NCI-H2107 treated with DMSO at 0.1 percent for 48 hours (cell line): ENCODE results near the gene BCR.

Source experiments
- DNase-seq: peaks from one replicate; lab custom pipeline; 2025; ENCODE audit not compliant: unreplicated experiment; lab: John Stamatoyannopoulos, UW

BCR gene

GRCh38 chr22:23175817-23176644, 4.3 kb upstream of the BCR start:
- no peak for DNase-seq

- DNase-seq, result no peak
These were observed 3.7 kb upstream of the BCR start for GRCh38 chr22:23176645-23177027.

GRCh38 chr22:23177197-23177596, 3.1 kb upstream of the BCR start:
- DNase-seq, result no peak

- DNase-seq, result peak; percentile 22
These were observed 1.6 kb upstream of the BCR start for GRCh38 chr22:23178512-23179254.

- peak; percentile 36 for DNase-seq
These were observed 669 bp upstream of the BCR start for GRCh38 chr22:23179381-23180299.

GRCh38 chr22:23180893-23181720, 798 bp downstream of the BCR start:
- DNase-seq, result no peak

GRCh38 chr22:23181721-23182308, 1.5 kb downstream of the BCR start:
- no peak for DNase-seq

- peak; percentile 80 for DNase-seq
These were observed 2.2 kb downstream of the BCR start for GRCh38 chr22:23182309-23183060.

GRCh38 chr22:23183061-23183698, 2.9 kb downstream of the BCR start:
- no peak for DNase-seq

- no peak for DNase-seq
These were observed 3.9 kb downstream of the BCR start for GRCh38 chr22:23184100-23184763.

GRCh38 chr22:23184764-23185113, 4.4 kb downstream of the BCR start:
- DNase-seq, result no peak

GRCh38 chr22:23187211-23187610, 6.9 kb downstream of the BCR start:
- no peak for DNase-seq

GRCh38 chr22:23187871-23188700, 7.8 kb downstream of the BCR start:
- no peak for DNase-seq

- DNase-seq, result no peak
These were observed 10.2 kb downstream of the BCR start for GRCh38 chr22:23190526-23190925.

GRCh38 chr22:23192133-23192532, 11.8 kb downstream of the BCR start:
- peak; percentile 44 for DNase-seq

- DNase-seq, result no peak
These were observed 12.2 kb downstream of the BCR start for GRCh38 chr22:23192558-23192957.

- no peak for DNase-seq
These were observed 13.0 kb downstream of the BCR start for GRCh38 chr22:23193196-23193827.
